Retinal pigment epithelial cell (primary cell): ENCODE data around the gene C11orf52.

Source experiments
- DNase-seq: peaks from one replicate; pipeline ENCODE4 v3.0.0-alpha.2; 2010; ENCODE audit warnings: low read depth
- H3K4me3 ChIP-seq: 2 replicates; pipeline ENCODE4 v1.5.1; 2011; ENCODE audit warnings: mild to moderate bottlenecking, low read length, control low read depth, moderate library complexity
- CTCF ChIP-seq: conservative IDR thresholded peaks from 2 replicates; pipeline ENCODE4 v1.5.1; 2011; ENCODE audit warnings: low read depth, low read length, control low read depth, inconsistent platforms

C11orf52 gene

DNA sequence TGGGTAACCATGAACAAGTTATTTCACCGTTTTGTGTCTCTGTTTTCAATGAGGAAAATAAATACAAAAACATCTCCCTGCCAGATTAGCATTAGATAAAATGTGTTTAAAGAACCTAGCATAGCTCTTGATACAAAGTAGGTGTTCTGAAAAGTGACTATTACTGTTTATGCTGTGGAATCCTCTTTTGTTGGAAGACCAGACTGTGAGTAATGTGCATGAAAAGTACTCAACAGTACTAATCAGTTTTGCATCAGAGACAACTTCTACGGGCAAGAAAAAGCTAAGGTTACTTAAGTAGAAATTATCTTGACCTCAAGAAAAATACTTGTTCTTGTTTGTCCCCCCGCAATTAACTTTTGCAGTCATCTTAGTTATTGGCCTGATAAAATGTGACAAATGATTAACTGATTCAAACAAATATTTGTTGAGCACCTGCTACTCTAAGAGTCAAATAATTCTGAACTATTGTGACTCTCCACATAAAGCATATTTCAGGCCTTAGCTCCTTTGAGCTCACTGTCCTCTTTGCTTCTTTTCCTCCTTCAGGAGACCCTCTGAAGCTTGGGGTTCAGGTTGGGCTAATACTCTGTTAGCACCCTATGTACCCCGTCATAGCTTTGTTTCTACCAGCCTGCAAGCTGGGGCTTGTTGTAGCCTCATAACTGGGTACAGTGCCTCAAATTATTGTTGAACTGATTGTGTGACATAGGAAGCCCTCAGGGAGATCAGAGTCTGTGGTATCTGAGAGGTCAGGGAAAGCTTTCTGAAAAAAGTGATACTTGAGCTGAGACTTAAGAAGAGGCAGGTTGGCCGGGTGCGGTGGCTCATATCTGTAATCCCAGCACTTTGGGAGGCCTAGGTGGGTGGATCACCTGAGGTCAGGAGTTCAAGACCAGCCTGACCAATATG, 42.9 kb downstream of the C11orf52 start:
- no peak for DNase-seq
- no peak overlapping the region for H3K4me3 ChIP-seq
- no peak for TF ChIP-seq CTCF

DNA sequence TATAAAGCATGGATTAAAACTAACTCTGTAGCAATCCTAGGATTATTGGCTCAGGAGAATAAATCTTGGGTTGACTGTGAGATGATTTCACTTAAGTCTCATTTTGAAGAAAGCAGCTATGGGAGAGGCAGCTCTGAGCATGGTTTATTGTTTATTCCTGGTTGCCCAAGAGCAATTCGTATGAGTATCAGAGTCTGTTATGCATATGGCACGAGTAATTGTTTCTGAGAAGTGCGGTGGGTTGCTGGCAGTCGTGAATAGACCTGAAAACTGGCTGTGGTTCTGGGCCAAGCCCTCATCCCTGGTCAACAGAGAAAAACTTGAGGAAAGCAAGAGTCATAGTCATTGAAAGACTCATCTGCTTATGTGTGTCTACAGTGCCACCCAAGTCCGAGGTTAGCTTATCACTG, 45.2 kb downstream of the C11orf52 start:
- H3K4me3 ChIP-seq: no peak overlapping the region
- no peak for TF ChIP-seq CTCF
- DNase-seq: no peak

DNA sequence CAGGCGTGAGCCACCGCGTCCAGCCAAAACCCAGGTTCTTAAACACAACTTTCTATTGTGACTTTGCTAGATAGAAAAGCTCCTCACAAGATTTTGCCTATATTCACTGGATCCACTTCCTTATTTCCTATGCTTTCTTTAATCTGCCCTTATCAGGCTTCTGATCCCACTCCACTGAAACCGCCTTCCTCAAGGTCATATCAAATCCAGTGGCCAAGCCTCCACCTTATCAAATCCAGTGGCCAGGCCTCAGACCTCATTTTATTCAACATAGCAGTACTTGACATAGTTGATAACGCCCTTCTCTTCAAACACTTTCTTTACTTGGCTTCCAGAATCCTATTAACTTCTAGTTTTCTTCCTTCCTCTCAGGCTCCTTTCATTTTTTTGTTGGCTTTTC, 48.0 kb downstream of the C11orf52 start:
- no peak overlapping the region for H3K4me3 ChIP-seq
- no peak for DNase-seq
- no peak for TF ChIP-seq CTCF

- no peak for DNase-seq
- no peak for TF ChIP-seq CTCF
- H3K4me3 ChIP-seq: no peak overlapping the region
Measured at GRCh38 chr11:111967649-111968048, 48.9 kb downstream of the C11orf52 start.

DNA sequence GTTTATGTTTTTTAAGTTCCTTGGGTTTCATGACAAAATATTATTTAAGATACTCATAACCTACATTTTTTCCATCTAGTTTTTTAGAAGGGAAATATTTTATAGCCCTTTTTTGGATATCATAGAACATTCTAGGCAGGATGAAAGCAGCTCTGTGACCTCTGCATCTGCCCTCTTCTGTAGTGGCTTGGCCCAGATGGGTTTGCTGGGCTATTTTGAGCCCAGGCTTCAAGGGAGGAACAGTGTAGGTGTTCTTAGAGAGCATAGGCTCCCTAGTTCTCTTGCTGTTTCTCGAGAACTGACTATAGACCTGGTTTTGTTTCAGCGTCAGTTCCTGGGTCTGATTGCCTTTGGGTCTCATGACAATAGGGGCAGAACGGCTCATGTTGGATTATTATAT, 50.6 kb downstream of the C11orf52 start:
- H3K4me3 ChIP-seq: no peak overlapping the region
- no peak for TF ChIP-seq CTCF
- DNase-seq: no peak

DNA sequence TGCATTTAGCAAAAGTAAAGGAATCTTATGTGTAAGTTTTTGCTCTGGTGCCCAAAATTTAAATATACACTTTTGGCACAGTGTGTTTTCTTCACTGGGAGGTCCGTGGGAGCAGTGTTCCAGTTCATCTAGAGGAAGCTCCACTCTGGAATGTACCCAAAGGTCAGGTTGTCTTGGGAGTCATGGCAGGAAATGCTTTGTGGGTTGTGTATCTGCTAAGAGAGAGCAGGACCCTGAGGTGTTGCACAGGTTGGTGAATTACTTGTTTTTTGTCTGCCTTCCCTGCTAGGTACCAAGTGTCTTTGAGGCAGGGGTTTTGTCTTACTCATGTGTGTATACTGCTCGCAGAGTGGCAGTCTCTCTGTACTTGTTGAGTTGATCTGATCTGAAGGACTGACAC, 55.7 kb downstream of the C11orf52 start:
- DNase-seq: no peak
- H3K4me3 ChIP-seq: no peak overlapping the region
- no peak for TF ChIP-seq CTCF
